ENCODE data around the gene PTPRM.

PTPRM gene

DNA sequence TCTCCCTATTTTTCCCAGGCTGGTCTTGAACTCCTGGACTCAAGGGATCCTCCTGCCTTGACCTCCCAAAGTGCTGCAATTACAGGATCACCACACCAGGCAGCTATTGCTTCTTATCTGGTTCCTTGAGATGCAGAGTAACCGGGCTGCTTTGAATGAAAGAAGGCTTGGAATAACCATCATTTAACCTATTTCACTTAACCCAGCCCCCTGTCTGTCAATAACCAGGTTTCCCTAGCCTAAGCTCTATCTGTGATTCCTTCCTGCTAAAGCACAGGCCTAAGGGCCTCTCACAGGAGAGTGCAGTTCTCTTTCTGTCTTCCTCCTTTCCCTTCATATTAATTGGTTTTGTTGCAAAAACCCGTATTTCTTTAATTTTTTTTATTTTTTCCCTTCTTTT, 648.6 kb downstream of the PTPRM start:
- no peak for DNase-seq

GRCh38 chr18:8217051-8217564, 650.0 kb downstream of the PTPRM start:
- DNase-seq: no peak

- DNase-seq: no peak
Observed at GRCh38 chr18:8218197-8218596, 651.1 kb downstream of the PTPRM start.

- no peak for DNase-seq
Observed at GRCh38 chr18:8221452-8221851, 654.3 kb downstream of the PTPRM start.

DNA sequence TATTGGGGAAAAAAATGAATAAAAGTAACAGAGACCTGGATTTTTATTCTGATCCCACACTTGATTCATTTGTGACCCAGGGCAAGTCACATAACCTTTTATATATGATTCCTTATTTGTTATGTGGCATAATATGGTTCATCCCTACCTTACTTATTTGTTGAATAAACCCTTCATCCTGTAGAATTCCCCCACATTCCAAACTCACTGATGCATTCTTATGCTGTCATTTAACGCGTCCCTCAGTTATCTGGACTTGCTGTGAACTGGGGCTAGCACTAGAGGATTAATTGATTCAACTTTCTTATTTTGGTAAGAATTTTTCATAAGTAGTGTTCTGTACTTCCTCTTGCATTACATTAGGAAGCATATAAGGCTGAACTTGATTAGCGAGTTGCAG, 657.5 kb downstream of the PTPRM start:
- DNase-seq: no peak

- DNase-seq: no peak
Observed at GRCh38 chr18:8229040-8229439, 661.9 kb downstream of the PTPRM start.

- no peak for DNase-seq
Observed at GRCh38 chr18:8229787-8230186, 662.7 kb downstream of the PTPRM start.

- no peak for DNase-seq
Observed at GRCh38 chr18:8231316-8231715, 664.2 kb downstream of the PTPRM start.

DNA sequence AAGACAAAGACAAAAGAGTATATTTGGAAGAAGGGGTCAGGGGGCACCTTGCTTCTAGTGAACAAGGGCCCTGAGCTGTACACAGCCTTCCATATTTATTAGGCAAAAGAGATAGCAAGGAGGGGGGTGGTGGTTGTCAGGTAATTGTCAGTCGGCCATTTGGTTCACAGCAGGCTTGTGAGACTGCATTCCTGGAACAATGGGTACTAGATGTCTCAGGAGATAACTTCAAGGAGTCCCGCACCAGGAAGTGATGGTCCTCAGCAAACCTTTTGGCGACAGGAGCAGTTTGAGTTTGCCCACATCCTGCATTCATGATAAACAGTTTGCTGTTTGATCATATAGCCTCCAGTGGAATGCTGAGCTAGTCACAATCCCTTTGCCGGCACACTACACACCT, 665.7 kb downstream of the PTPRM start:
- no peak for DNase-seq

DNA sequence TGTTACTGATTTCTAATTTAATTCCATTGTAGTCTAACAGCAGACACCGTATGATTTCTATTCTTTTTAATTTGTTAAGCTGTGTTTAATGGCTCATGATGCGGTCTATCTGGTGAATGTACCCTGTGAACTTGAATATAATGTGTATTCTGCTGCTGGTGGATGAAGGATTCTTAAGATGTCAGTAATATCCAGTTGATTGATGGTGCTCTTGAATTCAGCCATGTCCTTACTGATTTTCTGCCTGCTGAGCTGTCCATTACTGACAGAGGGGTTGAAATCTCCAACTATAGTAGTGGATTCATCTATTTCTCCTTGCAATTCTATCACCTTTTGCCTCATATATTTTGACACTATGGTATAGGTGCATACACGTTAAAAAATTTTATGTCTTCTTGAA, 668.8 kb downstream of the PTPRM start:
- no peak for DNase-seq

DNA sequence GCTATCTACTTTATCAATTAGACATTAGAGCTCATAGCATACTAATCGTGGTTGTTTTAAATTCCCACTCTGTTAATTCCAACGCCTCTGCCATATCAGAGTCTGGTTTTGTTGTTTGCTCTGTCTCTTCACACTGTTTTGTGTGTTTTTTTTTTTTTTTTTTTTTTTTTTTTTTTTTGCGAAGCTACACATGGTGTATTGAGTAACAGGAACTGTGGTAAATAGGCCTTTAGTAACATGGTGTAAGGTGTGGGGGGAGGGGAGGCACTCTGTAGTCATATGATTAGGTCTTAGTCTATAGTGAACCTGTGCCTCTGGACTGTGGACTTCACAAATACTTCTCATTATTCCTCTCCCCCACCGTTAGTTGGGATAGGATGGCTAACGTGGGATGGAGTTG, 671.4 kb downstream of the PTPRM start:
- no peak for DNase-seq

DNA sequence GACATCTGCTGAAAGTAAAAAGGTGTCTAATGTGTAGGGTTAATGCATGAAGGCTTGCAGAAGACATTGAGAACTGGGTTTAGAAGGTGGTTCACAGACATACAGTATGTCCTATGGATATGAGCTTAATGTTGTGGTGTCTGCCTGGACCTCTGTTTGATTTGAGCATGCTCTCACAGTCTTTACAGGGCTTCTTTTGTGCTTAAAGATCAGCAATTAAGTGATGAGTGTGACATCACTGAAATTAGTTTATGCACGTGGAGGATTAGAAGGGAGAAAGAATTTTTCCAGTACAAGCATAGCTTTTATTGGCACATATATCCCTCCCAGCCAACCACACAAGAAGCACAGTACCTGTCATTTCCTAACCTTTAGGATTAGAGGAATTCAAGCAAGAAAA, 674.6 kb downstream of the PTPRM start:
- DNase-seq: no peak

DNA sequence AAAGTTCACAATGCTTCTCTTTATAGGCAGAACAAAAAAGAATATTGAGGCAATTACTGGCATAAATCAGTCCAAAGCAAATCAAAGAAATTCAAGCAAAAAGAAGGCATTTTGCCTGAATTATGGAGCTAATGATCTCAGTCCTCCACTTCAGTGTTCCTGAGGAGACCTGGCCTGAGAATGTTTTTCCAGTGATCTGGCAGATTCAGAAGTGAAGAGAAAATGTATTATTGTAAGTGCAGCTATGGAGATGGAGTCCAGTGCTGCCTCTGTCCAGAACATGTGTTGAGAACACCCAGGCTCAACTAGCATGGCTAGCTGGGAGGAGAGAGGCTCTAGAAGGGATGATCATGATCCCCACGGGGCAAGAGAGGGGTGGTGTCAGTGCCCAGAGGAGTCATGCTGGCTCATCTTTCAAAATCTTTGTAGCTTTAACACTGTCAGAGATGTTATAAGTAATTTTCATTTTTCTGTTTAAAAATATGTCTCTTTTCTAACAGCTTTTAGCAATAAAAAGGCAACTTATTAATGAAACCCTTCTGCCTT, 675.1 kb downstream of the PTPRM start:
- DNase-seq: no peak

- DNase-seq: no peak
Observed at GRCh38 chr18:8247700-8248099, 680.6 kb downstream of the PTPRM start.

DNA sequence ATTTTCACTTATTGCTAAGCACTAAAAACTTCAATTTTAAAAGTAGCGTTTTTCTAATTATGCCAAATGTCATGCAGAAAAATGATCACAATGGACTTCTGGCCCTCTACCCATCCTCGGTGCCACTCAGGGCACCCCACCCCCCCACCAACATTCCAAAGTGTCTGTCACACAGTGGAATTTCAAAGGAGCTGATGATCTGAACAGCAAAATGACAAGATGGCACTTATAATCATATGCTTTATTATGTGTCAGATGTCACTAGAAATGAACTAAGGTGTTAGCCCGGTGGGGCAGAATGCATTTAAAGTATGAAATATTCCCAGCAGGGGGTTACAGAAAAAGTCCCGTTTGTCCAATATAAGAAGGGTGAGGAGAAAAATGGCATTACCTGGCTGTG, 681.5 kb downstream of the PTPRM start:
- DNase-seq: no peak

- no peak for DNase-seq
Observed at GRCh38 chr18:8249811-8250210, 682.7 kb downstream of the PTPRM start.

- DNase-seq: no peak
Observed at GRCh38 chr18:8252371-8252770, 685.3 kb downstream of the PTPRM start.

DNA sequence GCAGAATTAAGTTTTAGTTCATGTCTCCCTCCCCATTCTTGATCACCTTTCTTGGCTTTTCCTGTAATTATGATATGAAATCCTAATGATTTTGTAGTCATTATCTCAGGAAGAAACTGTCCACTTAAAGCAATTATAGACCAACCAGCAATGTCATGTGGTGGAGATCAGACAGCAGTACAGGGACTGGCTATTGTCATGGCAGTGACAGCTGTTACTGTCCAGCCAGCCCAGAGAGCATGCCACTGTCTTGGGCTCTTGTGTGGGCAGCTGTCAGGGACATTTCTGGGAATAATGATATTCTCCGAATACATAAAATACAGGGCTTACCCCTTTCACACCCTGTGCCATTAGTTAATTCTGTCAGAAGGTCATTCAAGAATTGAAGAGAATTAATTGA, 686.8 kb downstream of the PTPRM start:
- DNase-seq: no peak

DNA sequence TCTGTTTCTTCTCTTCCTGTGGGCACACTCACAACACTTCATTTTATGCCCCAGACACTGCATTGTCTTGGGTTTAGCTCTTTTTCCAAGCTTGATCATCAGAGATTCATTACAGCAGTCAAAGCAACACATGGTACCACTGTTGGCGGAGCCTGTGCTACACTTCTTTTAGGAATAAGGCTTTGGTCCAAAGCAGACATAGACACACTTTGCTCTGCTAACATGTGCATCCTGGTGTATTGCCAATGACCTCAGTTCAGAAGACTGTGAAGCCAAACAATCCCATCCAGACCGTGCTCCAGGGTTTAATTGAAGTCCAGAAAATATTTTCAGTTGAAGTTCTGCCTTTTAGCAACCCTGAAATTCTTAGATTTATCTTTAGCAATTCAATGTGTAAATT, 687.5 kb downstream of the PTPRM start:
- DNase-seq: no peak

- DNase-seq: no peak
Observed at GRCh38 chr18:8257851-8258434, 690.8 kb downstream of the PTPRM start.

DNA sequence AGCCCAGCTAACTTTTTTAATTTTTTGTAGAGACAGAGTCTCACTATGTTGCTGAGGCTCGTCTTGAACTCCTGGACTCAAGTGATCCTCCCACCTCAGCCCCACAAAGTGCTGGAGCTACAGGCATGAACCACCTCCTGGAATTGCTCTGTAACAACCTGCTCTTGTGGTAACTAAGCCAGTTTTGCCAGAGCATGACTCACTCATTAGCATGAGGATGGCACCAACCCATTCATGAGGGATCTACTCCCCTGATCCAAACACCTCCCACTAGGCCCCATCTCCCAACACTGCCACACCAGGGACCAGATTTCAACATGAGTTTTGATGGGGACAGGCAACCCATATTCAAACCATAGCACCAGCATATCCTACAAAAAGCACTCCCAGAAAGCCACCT, 693.2 kb downstream of the PTPRM start:
- no peak for DNase-seq

DNA sequence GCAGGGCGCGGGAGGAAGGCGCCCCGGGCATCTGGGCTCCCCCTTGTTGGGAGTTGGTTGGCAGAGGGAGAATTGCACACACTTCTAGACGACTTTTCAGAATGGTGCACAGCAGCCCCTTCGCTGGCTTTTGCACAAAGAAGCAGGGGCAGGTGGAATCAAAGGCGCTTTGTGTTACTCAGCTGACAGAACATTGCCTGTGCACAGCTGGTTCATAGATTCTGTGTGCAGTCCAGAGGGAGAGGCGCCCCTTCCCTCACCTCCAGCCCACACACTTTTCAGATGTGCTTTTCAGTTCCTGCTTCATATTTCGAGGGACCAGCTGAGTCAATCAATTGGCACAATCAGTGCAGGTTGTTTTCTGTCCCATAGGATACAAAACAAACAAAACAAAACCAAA, 693.7 kb downstream of the PTPRM start:
- DNase-seq: no peak

DNA sequence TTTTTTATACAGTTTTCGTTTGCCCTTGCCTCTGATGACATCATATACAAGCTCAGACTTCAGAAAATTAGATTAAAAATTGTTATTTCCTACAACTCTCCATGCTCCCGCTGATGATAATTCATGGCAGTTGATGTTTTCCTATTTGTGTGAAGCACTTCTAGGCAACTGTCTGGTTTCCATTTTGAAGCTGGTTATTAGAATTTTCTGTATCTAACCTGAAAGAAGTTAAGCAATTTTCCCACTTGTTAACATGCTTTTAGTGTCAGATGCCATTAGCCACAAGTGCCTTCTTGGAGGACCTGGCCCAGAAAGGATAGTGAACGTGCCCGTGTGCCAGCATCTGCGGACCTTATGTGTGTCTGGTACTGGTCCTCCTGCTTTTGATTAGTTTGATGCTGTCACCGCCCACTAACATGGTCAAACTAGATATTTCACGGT, 694.6 kb downstream of the PTPRM start:
- DNase-seq: no peak

GRCh38 chr18:8262221-8262620, 695.1 kb downstream of the PTPRM start:
- DNase-seq: no peak

DNA sequence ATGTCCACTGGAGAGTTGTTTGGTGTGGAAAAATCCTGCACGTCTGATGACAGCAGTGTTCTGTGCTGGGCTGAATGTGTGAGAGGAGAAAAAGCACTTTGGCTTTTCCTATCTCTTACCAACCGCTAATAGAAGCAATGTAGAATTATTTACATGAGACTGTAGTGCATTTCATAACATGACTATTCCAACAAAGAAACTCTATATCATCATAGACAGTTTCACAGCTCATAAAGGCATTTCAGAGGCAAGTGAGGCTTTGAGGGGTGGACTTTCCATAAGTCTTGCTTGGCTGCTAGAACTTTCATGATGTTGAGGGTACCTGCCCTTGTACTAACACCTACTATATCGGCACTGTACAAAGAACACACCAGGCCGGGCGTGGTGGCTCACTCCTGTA, 697.0 kb downstream of the PTPRM start:
- DNase-seq: no peak
